Vagina (tissue), 2 donors: ENCODE data around the gene EFCC1. TPM values are rescaled to one million over a fixed set of nuclear protein-coding genes. Genes with fewer than 3 reads are reported as not detected.
"Not testable (repeated sequence)": the region's sequence is repeated elsewhere in the genome, so short reads cannot be mapped to it uniquely, and the experiment has no call there.

ENCODE experiments used
- DNase-seq, 2 donors: peaks; one replicate each; pipeline ENCODE4 v3.0.0-alpha.2; 2017; ENCODE audit errors: extremely low spot score in 2 of 2
- H3K27ac ChIP-seq: fragments of 200-600 bp; sonication (generic); one replicate; pipeline ENCODE4 v1.5.1; 2019
- H3K27me3 ChIP-seq: fragments of 200-600 bp; sonication (generic); one replicate; pipeline ENCODE4 v1.5.1; 2019
- H3K36me3 ChIP-seq, 2 donors: fragments of 200-600 bp; sonication (generic); one replicate each; pipeline ENCODE4 v1.5.1; 2017 to 2019
- H3K4me1 ChIP-seq: fragments of 200-600 bp; sonication (generic); one replicate; pipeline ENCODE4 v1.5.1; 2019
- H3K4me3 ChIP-seq, 2 donors: fragments of 200-600 bp; sonication (generic); 1 replicate in 1 of 2; 2 replicates in 1 of 2; pipeline ENCODE4 v1.5.1; 2016 to 2019
- H3K9me3 ChIP-seq: fragments of 200-600 bp; sonication (generic); one replicate; pipeline ENCODE4 v1.5.1; 2019
- CTCF ChIP-seq, 3 experiments: fragments of 450-650 bp in 2 of 3; fragments of 200-600 bp in 1 of 3; sonication (generic) in 1 of 3; IDR thresholded peaks; one replicate each; pipeline ENCODE4 v1.5.1; 2017 to 2019; ENCODE audit warnings: antibody characterized with exemption in 3 of 3, mild to moderate bottlenecking in 2 of 3, moderate library complexity in 2 of 3
- POLR2A ChIP-seq, 2 donors: fragments of 450-650 bp; IDR thresholded peaks; one replicate each; pipeline ENCODE4 v1.6.1; 2017; ENCODE audit warnings: antibody characterized with exemption in 2 of 2, mild to moderate bottlenecking in 2 of 2, moderate library complexity in 2 of 2
- POLR2AphosphoS5 ChIP-seq, 2 donors: sonication (generic); formaldehyde crosslinking; IDR thresholded peaks; one replicate each; pipeline ENCODE4 v1.9.0; 2017; ENCODE audit warnings: antibody characterized with exemption in 2 of 2, mild to moderate bottlenecking in 2 of 2, low read depth in 1 of 2; ENCODE audit not compliant: insufficient read depth in 1 of 2
- intact Hi-C: fragments of 100-400 bp; cut with DNase I; formaldehyde crosslinking; loops from one replicate; pipeline ENCODE4 v1.15.1; 2023
- total RNA-seq: library from RNA; depleted of rRNA; stranded (reverse); fragments of >200 nt; gene quantifications from one replicate; pipeline ENCODE4 v1.2.3, GENCODE V29; 2016

The EFCC1 gene
- total RNA-seq, 1 donor from 2014 or later = 3.7 TPM

- TF ChIP-seq CTCF (IDR thresholded peaks at IDR 0.05) = no peak
- no peak for TF ChIP-seq POLR2AphosphoS5 (IDR thresholded peaks at IDR 0.05; ENCODE audit: insufficient read depth in 1 of 2, low read depth in 1 of 2)
- TF ChIP-seq POLR2A (IDR thresholded peaks at IDR 0.05) = no peak
- H3K27ac ChIP-seq = no peak overlapping the region
- H3K4me3 ChIP-seq = no peak overlapping the region
- H3K27me3 ChIP-seq = no peaks in the 10 kb centered on the region
- no peaks in the 10 kb centered on the region for H3K4me1 ChIP-seq
- DNase-seq = no peak
- H3K9me3 ChIP-seq = no peaks in the 10 kb centered on the region
- no peaks in the 10 kb centered on the region for H3K36me3 ChIP-seq
- intact Hi-C loops = no loop called here
Measured at GRCh38 chr3:129061888-129062834, 61.1 kb downstream of the EFCC1 start.

- intact Hi-C loops = no loop called here
- no peaks in the 10 kb centered on the region for H3K36me3 ChIP-seq
- H3K4me3 ChIP-seq = no peak overlapping the region
- H3K9me3 ChIP-seq = no peaks in the 10 kb centered on the region
- no peaks in the 10 kb centered on the region for H3K4me1 ChIP-seq
- TF ChIP-seq POLR2A (IDR thresholded peaks at IDR 0.05) = no peak
- TF ChIP-seq CTCF (IDR thresholded peaks at IDR 0.05) = no peak
- TF ChIP-seq POLR2AphosphoS5 (IDR thresholded peaks at IDR 0.05; ENCODE audit: insufficient read depth in 1 of 2, low read depth in 1 of 2) = no peak
- no peak for DNase-seq
- no peaks in the 10 kb centered on the region for H3K27me3 ChIP-seq
- no peak overlapping the region for H3K27ac ChIP-seq
Measured at GRCh38 chr3:129063091-129063640, 62.1 kb downstream of the EFCC1 start.

GRCh38 chr3:129063841-129064482 lies 62.9 kb downstream of the EFCC1 start:
- no peak for TF ChIP-seq POLR2AphosphoS5 (IDR thresholded peaks at IDR 0.05; ENCODE audit: insufficient read depth in 1 of 2, low read depth in 1 of 2)
- H3K4me1 ChIP-seq = no peaks in the 10 kb centered on the region
- DNase-seq = no peak
- H3K27ac ChIP-seq = no peak overlapping the region
- no peaks in the 10 kb centered on the region for H3K36me3 ChIP-seq
- H3K9me3 ChIP-seq = no peaks in the 10 kb centered on the region
- no peaks in the 10 kb centered on the region for H3K27me3 ChIP-seq
- intact Hi-C loops = no loop called here
- H3K4me3 ChIP-seq = no peak overlapping the region

- no peak for DNase-seq
- intact Hi-C loops = no loop called here
- no peak for TF ChIP-seq POLR2A (IDR thresholded peaks at IDR 0.05)
- TF ChIP-seq CTCF (IDR thresholded peaks at IDR 0.05) = no peak
- no peak for TF ChIP-seq POLR2AphosphoS5 (IDR thresholded peaks at IDR 0.05; ENCODE audit: insufficient read depth in 1 of 2, low read depth in 1 of 2)
- Histone ChIP-seq H3K9me3 (no peaks in the 10 kb centered on the region), H3K36me3 (no peaks in the 10 kb centered on the region), H3K27ac (no peak overlapping the region), H3K4me1 (no peaks in the 10 kb centered on the region), H3K27me3 (no peaks in the 10 kb centered on the region), H3K4me3 (no peak overlapping the region)
Measured at GRCh38 chr3:129065016-129065719, 64.1 kb downstream of the EFCC1 start.

GRCh38 chr3:129065720-129066073 lies 64.6 kb downstream of the EFCC1 start:
- intact Hi-C loops = no loop called here
- TF ChIP-seq POLR2A (IDR thresholded peaks at IDR 0.05) = no peak
- TF ChIP-seq POLR2AphosphoS5 (IDR thresholded peaks at IDR 0.05; ENCODE audit: insufficient read depth in 1 of 2, low read depth in 1 of 2) = no peak
- TF ChIP-seq CTCF (IDR thresholded peaks at IDR 0.05) = no peak
- H3K27ac ChIP-seq = no peak overlapping the region
- no peak for DNase-seq
- no peaks in the 10 kb centered on the region for H3K9me3 ChIP-seq
- no peaks in the 10 kb centered on the region for H3K27me3 ChIP-seq
- H3K36me3 ChIP-seq = no peaks in the 10 kb centered on the region
- H3K4me3 ChIP-seq = no peak overlapping the region
- no peaks in the 10 kb centered on the region for H3K4me1 ChIP-seq

GRCh38 chr3:129067719-129068118 lies 66.6 kb downstream of the EFCC1 start:
- H3K27ac ChIP-seq, H3K36me3 ChIP-seq, intact Hi-C loops, H3K4me3 ChIP-seq, H3K4me1 ChIP-seq, H3K27me3 ChIP-seq, DNase-seq, H3K9me3 ChIP-seq: not testable (repeated sequence)
